Sigmoid colon (tissue), 3 donors: ENCODE measurements around the gene LATS1.

Source experiments
- CTCF ChIP-seq, 4 experiments: fragments of 450-650 bp in 3 of 4; fragments of 200-600 bp in 1 of 4; IDR thresholded peaks; one replicate each; pipeline ENCODE4 v1.5.1; 2016 to 2019; ENCODE audit warnings: antibody characterized with exemption in 4 of 4, mild to moderate bottlenecking in 3 of 4, moderate library complexity in 2 of 4
- POLR2A ChIP-seq, 2 donors: fragments of 450-650 bp; IDR thresholded peaks; one replicate each; pipeline ENCODE4 v1.6.1; 2016; ENCODE audit warnings: antibody characterized with exemption in 2 of 2, mild to moderate bottlenecking in 2 of 2, moderate library complexity in 2 of 2

GRCh38 chr6:149734915-149735314 lies 17.0 kb upstream of the LATS1 start:
- TF ChIP-seq POLR2A (IDR thresholded peaks at IDR 0.05), result no peak
- no peak for TF ChIP-seq CTCF (IDR thresholded peaks at IDR 0.05)
